OCI-LY1 (cell line): ENCODE measurements around the gene PRR27.

ENCODE experiments used
- H2AFZ ChIP-seq: fragments of 200-600 bp; sonication (generic), shearing (Covaris generic); 2 replicates; pipeline ENCODE4 v1.6.0; 2014; ENCODE audit warnings: antibody characterized with exemption, mild to moderate bottlenecking, low read length
- H3F3A ChIP-seq: fragments of 200-600 bp; sonication (generic), shearing (Covaris generic); 2 replicates; pipeline ENCODE4 v1.6.0; 2014; ENCODE audit warnings: mild to moderate bottlenecking, antibody characterized with exemption, low read length, moderate library complexity; ENCODE audit not compliant: insufficient read depth
- H3K27ac ChIP-seq: fragments of 200-600 bp; sonication (generic); 2 replicates; pipeline ENCODE4 v1.5.1; 2014; ENCODE audit warnings: low read length, mixed run types, mild to moderate bottlenecking, low read depth; ENCODE audit not compliant: poor library complexity, severe bottlenecking
- H3K27me3 ChIP-seq: fragments of 200-600 bp; sonication (generic); 2 replicates; pipeline ENCODE4 v1.6.0; 2014; ENCODE audit warnings: antibody characterized with exemption, mild to moderate bottlenecking, low read length, moderate library complexity; ENCODE audit not compliant: insufficient read depth
- H3K36me3 ChIP-seq: fragments of 200-600 bp; sonication (generic); 2 replicates; pipeline ENCODE4 v1.6.1; 2014; ENCODE audit warnings: mild to moderate bottlenecking, antibody characterized with exemption, low read length, moderate library complexity, mixed read lengths; ENCODE audit not compliant: insufficient read depth
- H3K4me1 ChIP-seq: fragments of 200-600 bp; sonication (generic); 2 replicates; pipeline ENCODE4 v1.5.1; 2014; ENCODE audit warnings: mild to moderate bottlenecking, low read length, moderate library complexity; ENCODE audit not compliant: insufficient read depth, severe bottlenecking
- H3K4me2 ChIP-seq: fragments of 200-600 bp; sonication (generic), shearing (Covaris generic); 2 replicates; pipeline ENCODE4 v1.6.1; 2014; ENCODE audit warnings: low read length
- H3K4me3 ChIP-seq: fragments of 200-600 bp; sonication (generic); 2 replicates; pipeline ENCODE4 v1.5.1; 2014; ENCODE audit warnings: low read length, low read depth, mild to moderate bottlenecking, mixed read lengths; ENCODE audit not compliant: poor library complexity, severe bottlenecking
- H3K79me2 ChIP-seq: fragments of 200-600 bp; shearing (Covaris generic); 2 replicates; pipeline ENCODE4 v1.6.1; 2016; ENCODE audit warnings: mixed run types, low read length, mixed read lengths; ENCODE audit not compliant: insufficient read depth
- H3K9ac ChIP-seq: fragments of 200-600 bp; sonication (generic), shearing (Covaris generic); 2 replicates; pipeline ENCODE4 v1.6.1; 2014; ENCODE audit warnings: mild to moderate bottlenecking, low read length, mixed read lengths
- H3K9me2 ChIP-seq: fragments of 200-600 bp; sonication (generic), shearing (Covaris generic); 2 replicates; pipeline ENCODE4 v1.6.1; 2014; ENCODE audit warnings: low read depth, mild to moderate bottlenecking, low read length, mixed read lengths
- H3K9me3 ChIP-seq: fragments of 200-600 bp; shearing (Covaris generic); 2 replicates; pipeline ENCODE4 v1.6.1; 2014; ENCODE audit warnings: low read length, mixed read lengths
- H4K20me1 ChIP-seq: fragments of 200-600 bp; sonication (generic), shearing (Covaris generic); 2 replicates; pipeline ENCODE4 v1.6.0; 2016; ENCODE audit warnings: mild to moderate bottlenecking, low read length; ENCODE audit not compliant: insufficient read depth
- CTCF ChIP-seq: fragments of 200-600 bp; sonication (generic), shearing (Covaris generic); IDR thresholded peaks from 2 replicates; pipeline ENCODE4 v1.5.1; 2017; ENCODE audit warnings: mild to moderate bottlenecking, antibody characterized with exemption, low read length, moderate library complexity, mixed read lengths
- EZH2 ChIP-seq: fragments of 200-600 bp; sonication (generic), shearing (Covaris generic); IDR thresholded peaks from 2 replicates; pipeline ENCODE4 v1.8.0; 2017; ENCODE audit warnings: borderline replicate concordance, mixed run types, mild to moderate bottlenecking, antibody characterized with exemption, low read length, moderate library complexity, mixed read lengths

PRR27 gene

GRCh38 chr4:70190579-70190978 is 36.5 kb downstream of the PRR27 start:
- Histone ChIP-seq H3K36me3 (no peaks in the 10 kb centered on the region), H3K27ac (no peak overlapping the region), H4K20me1 (no peaks in the 10 kb centered on the region), H3K4me2 (no peak overlapping the region), H2AFZ (no peak overlapping the region), H3K9ac (no peak overlapping the region), H3K79me2 (no peaks in the 10 kb centered on the region), H3K9me2 (no peaks in the 10 kb centered on the region), H3F3A (no peaks in the 10 kb centered on the region), H3K27me3 (no peaks in the 10 kb centered on the region), H3K4me3 (no peak overlapping the region), H3K9me3 (no peaks in the 10 kb centered on the region), H3K4me1 (no peaks in the 10 kb centered on the region)
- TF ChIP-seq CTCF (no peak), EZH2 (no peak)

- no peaks in the 10 kb centered on the region for H3K36me3 ChIP-seq
- H2AFZ ChIP-seq = no peak overlapping the region
- H3K9ac ChIP-seq = no peak overlapping the region
- H3K4me3 ChIP-seq = no peak overlapping the region
- no peaks in the 10 kb centered on the region for H3K9me3 ChIP-seq
- H3K4me2 ChIP-seq = no peak overlapping the region
- H3F3A ChIP-seq = no peaks in the 10 kb centered on the region
- H4K20me1 ChIP-seq = no peaks in the 10 kb centered on the region
- H3K4me1 ChIP-seq = no peaks in the 10 kb centered on the region
- no peaks in the 10 kb centered on the region for H3K27me3 ChIP-seq
- H3K79me2 ChIP-seq = no peaks in the 10 kb centered on the region
- no peak overlapping the region for H3K27ac ChIP-seq
- TF ChIP-seq EZH2 (no peak), CTCF (no peak)
- H3K9me2 ChIP-seq = no peaks in the 10 kb centered on the region
These were observed 37.6 kb downstream of the PRR27 start for GRCh38 chr4:70191647-70192046.

- Histone ChIP-seq H3K9me3 (no peaks in the 10 kb centered on the region), H3K4me3 (no peak overlapping the region), H3K4me2 (no peak overlapping the region), H2AFZ (no peak overlapping the region), H3K9me2 (no peaks in the 10 kb centered on the region), H3K79me2 (no peaks in the 10 kb centered on the region), H3K36me3 (no peaks in the 10 kb centered on the region), H4K20me1 (no peaks in the 10 kb centered on the region), H3K4me1 (no peaks in the 10 kb centered on the region), H3F3A (no peaks in the 10 kb centered on the region), H3K27ac (no peak overlapping the region), H3K27me3 (no peaks in the 10 kb centered on the region), H3K9ac (no peak overlapping the region)
- TF ChIP-seq EZH2 = no peak
- no peak for TF ChIP-seq CTCF
These were observed 38.9 kb downstream of the PRR27 start for GRCh38 chr4:70192895-70193294.
